Pancreas (tissue), 10 donors: ENCODE data around the gene TP63. TPM values are rescaled to one million over a fixed set of nuclear protein-coding genes. Genes with fewer than 3 reads are reported as not detected.

Experiments
- ATAC-seq, 4 donors: fragments of 200-7000 bp; cut with Tn5 transposase; one replicate each; pipeline versions ENCODE4 v1.8.0 to v1.9.1; 2020; ENCODE audit warnings: mild to moderate bottlenecking in 4 of 4, moderate library complexity in 4 of 4
- DNase-seq, 6 donors: peaks; one replicate each; pipeline ENCODE4 v3.0.0-alpha.2; 2020
- FAIRE-seq: peaks from 2 replicates; lab custom pipeline; 2012; peaks lifted over from hg19 to GRCh38; lab: Jason Lieb, UNC
- H3K27ac ChIP-seq, 4 donors: fragments of 200-600 bp; sonication (generic); 1 replicate in 3 of 4; 2 replicates in 1 of 4; pipeline versions ENCODE4 v1.5.0 to v1.8.0; 2020
- H3K27me3 ChIP-seq, 4 donors: fragments of 200-600 bp; one replicate each; pipeline ENCODE4 v1.8.0; 2021
- H3K36me3 ChIP-seq, 3 donors: fragments of 200-600 bp; sonication (generic) in 1 of 3; one replicate each; pipeline versions ENCODE4 v1.5.0 to v1.8.0; 2020 to 2021
- H3K4me1 ChIP-seq, 3 donors: fragments of 200-600 bp; one replicate each; pipeline ENCODE4 v1.8.0; 2021
- H3K4me3 ChIP-seq, 4 donors: fragments of 200-600 bp; sonication (generic) in 2 of 4; one replicate each; pipeline versions ENCODE4 v1.5.0 to v1.8.0; 2020 to 2021
- H3K9me3 ChIP-seq, 4 donors: fragments of 200-600 bp; one replicate each; pipeline ENCODE4 v1.8.0; 2021
- WGBS, 2 donors: extraction: QIAGEN DNeasy Blood & Tissue Kit; methylation state at CpG; one replicate each; pipeline ENCODE4 v1.1.7; 2013; 5-methylcytosine and 5-hydroxymethylcytosine counted together
- intact Hi-C, 3 donors: fragments of 100-400 bp; cut with DNase I; formaldehyde crosslinking; loops; one replicate each; pipeline versions ENCODE4 v1.11.1 to v1.14.2; 2022
- polyA plus RNA-seq, 2 donors: library from polyadenylated mRNA; stranded (reverse); fragments of 200-250 nt; gene quantifications; one replicate each; pipeline ENCODE4 v1.2.3, GENCODE V29; 2013
- total RNA-seq, 6 donors: library from RNA; stranded (reverse); fragmentation: NEBNext Ultra II Directional in 4 of 6; extraction: Animal tissue kit (Norgen Biotek cat#: 25700) in 4 of 6; gene quantifications; one replicate each; pipeline versions ENCODE4 v1.2.1 to v1.2.4, GENCODE V29; 2021 to 2023
- TF ChIP-seq, protein P1 (sequence below), 4 donors: fragments of 200-600 bp; sonication (generic) in 3 of 4; IDR thresholded peaks; one replicate each; pipeline versions ENCODE4 v1.5.0 to v1.8.0; 2021; ENCODE audit warnings: antibody characterized with exemption in 4 of 4
- donor health status: healthy with polysubstance abuse.
- donor health status: DM: no; HTN: no; CAD: no; lungs with moderate emphysema.
- donor health status: DM: no; HTN: no; CAD: no.
- donor health status: control.
- donor health status: control.
- donor health status: Bipolar disorder and iron deficiency.
- donor health status: DM: yes; HTN: yes; CAD: no.
- donor health status: DM: no; HTN: no; CAD: no.
- donor health status: DM: no; HTN: no; CAD: no.
- donor health status: DM: yes; HTN: yes; CAD: no.

TP63 gene
- total and polyA plus RNA-seq, 8 donors = 0.02 to 0.47 (median 0.06) TPM; not detected in 3

- H3K4me1 ChIP-seq = no peaks in the 10 kb centered on the region
- TF ChIP-seq, protein P1, sequence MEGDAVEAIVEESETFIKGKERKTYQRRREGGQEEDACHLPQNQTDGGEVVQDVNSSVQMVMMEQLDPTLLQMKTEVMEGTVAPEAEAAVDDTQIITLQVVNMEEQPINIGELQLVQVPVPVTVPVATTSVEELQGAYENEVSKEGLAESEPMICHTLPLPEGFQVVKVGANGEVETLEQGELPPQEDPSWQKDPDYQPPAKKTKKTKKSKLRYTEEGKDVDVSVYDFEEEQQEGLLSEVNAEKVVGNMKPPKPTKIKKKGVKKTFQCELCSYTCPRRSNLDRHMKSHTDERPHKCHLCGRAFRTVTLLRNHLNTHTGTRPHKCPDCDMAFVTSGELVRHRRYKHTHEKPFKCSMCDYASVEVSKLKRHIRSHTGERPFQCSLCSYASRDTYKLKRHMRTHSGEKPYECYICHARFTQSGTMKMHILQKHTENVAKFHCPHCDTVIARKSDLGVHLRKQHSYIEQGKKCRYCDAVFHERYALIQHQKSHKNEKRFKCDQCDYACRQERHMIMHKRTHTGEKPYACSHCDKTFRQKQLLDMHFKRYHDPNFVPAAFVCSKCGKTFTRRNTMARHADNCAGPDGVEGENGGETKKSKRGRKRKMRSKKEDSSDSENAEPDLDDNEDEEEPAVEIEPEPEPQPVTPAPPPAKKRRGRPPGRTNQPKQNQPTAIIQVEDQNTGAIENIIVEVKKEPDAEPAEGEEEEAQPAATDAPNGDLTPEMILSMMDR (IDR thresholded peaks at IDR 0.05) = no peak
- H3K9me3 ChIP-seq = no peaks in the 10 kb centered on the region
- H3K4me3 ChIP-seq = no peak overlapping the region
- H3K36me3 ChIP-seq = no peaks in the 10 kb centered on the region
- FAIRE-seq = no peak
- no peak for ATAC-seq
- H3K27ac ChIP-seq = no peak overlapping the region
- intact Hi-C loops = no loop called here
- 50 to 71% methylated on average over 4 of the region's 4 CpGs for WGBS, 2 donors
- no peak for DNase-seq
- no peaks in the 10 kb centered on the region for H3K27me3 ChIP-seq
These were observed 56.3 kb downstream of the TP63 start for GRCh38 chr3:189687475-189687874.

GRCh38 chr3:189688262-189688661 lies 57.1 kb downstream of the TP63 start:
- Histone ChIP-seq H3K27me3 (no peaks in the 10 kb centered on the region), H3K4me3 (no peak overlapping the region), H3K9me3 (no peaks in the 10 kb centered on the region), H3K4me1 (no peaks in the 10 kb centered on the region), H3K36me3 (no peaks in the 10 kb centered on the region), H3K27ac (no peak overlapping the region)
- no peak for DNase-seq
- TF ChIP-seq, protein P1 (IDR thresholded peaks at IDR 0.05) = no peak
- no peak for FAIRE-seq
- intact Hi-C loops = no loop called here
- 6 to 8% methylated on average over 1 of the region's 1 CpG for WGBS, 2 donors
- no peak for ATAC-seq

GRCh38 chr3:189689625-189690024 lies 58.4 kb downstream of the TP63 start:
- intact Hi-C loops = no loop called here
- Histone ChIP-seq H3K36me3 (no peaks in the 10 kb centered on the region), H3K9me3 (no peaks in the 10 kb centered on the region), H3K27ac (no peak overlapping the region), H3K4me3 (no peak overlapping the region), H3K27me3 (no peaks in the 10 kb centered on the region), H3K4me1 (no peaks in the 10 kb centered on the region)
- no peak for ATAC-seq
- TF ChIP-seq, protein P1 (IDR thresholded peaks at IDR 0.05) = no peak
- FAIRE-seq = no peak
- no peak for DNase-seq

- no peak overlapping the region for H3K4me3 ChIP-seq
- H3K27ac ChIP-seq = no peak overlapping the region
- 16 to 21% methylated on average over 1 of the region's 1 CpG for WGBS, 2 donors
- TF ChIP-seq, protein P1 (IDR thresholded peaks at IDR 0.05) = no peak
- no peaks in the 10 kb centered on the region for H3K36me3 ChIP-seq
- FAIRE-seq = no peak
- intact Hi-C loops = no loop called here
- H3K27me3 ChIP-seq = no peaks in the 10 kb centered on the region
- no peaks in the 10 kb centered on the region for H3K9me3 ChIP-seq
- no peak for ATAC-seq
- no peak for DNase-seq
- no peaks in the 10 kb centered on the region for H3K4me1 ChIP-seq
These were observed 59.0 kb downstream of the TP63 start for GRCh38 chr3:189690237-189690636.

- intact Hi-C loops = no loop called here
- WGBS, 2 donors = 61 to 70% methylated on average over 2 of the region's 2 CpGs
- no peaks in the 10 kb centered on the region for H3K4me1 ChIP-seq
- no peaks in the 10 kb centered on the region for H3K36me3 ChIP-seq
- TF ChIP-seq, protein P1 (IDR thresholded peaks at IDR 0.05) = no peak
- no peak for FAIRE-seq
- H3K4me3 ChIP-seq = no peak overlapping the region
- no peaks in the 10 kb centered on the region for H3K9me3 ChIP-seq
- no peak overlapping the region for H3K27ac ChIP-seq
- no peak for DNase-seq
- no peaks in the 10 kb centered on the region for H3K27me3 ChIP-seq
- ATAC-seq = no peak
These were observed 59.5 kb downstream of the TP63 start for GRCh38 chr3:189690672-189691071.
